Measurements from ENCODE around the gene ADAM29.
"Not testable (repeated sequence)": the region's sequence is repeated elsewhere in the genome, so short reads cannot be mapped to it uniquely, and the experiment has no call there.

Gene ADAM29

GRCh38 chr4:174972911-174973310 is 54.8 kb downstream of the ADAM29 start:
- no peak for DNase-seq

- DNase-seq = no peak
These were observed 55.2 kb downstream of the ADAM29 start for GRCh38 chr4:174973336-174973735.

DNA sequence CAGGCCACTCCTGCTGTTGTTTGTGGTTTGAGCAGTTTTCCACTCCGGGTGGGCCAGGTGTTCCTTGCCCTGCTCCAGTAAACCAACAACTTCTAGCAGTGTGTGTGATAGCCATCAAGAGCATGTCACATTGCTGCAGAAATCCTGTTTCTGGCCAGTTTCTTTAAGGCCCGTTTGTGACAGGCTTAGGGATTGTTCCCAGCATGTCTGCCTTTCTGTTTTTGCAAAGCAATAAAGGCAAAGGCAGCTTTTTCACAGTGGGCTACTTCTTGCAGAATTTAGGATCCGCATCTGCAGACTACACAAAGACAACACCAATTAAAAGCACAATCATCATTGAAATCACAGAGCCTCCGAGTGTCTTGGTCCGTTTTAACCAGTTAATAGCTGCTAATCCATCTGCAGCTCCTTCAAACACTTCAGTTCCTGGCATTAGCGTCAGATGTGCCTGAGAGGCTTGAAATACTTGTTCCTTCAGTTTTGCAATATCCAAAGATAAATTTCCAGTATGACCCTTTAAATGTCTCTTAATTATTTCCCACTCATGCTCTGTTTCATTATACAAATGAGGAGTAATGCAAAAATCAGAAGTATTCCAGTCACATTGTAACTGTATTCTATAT is 65.1 kb downstream of the ADAM29 start:
- DNase-seq = no peak

GRCh38 chr4:174983870-174984269 is 65.7 kb downstream of the ADAM29 start:
- not testable (repeated sequence) for DNase-seq

DNA sequence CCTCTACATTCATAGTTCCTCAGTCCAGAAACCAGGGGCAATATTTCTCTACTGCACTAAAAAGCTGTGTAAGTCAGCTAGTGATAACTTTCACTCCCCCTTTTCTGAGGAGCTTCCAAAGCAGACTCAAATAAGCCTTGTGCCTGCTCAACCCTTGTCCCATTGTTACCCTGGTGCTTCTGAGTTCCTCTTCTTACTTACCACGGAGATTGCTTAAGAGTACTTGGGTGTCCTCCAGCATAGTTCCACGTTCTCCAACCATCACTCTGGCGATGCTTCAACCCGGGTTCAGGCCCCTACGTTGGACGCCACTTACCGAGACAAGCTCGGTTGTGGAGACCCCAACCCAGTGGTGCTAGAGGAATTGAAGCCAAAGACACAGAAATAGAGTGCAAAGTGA is 71.6 kb downstream of the ADAM29 start:
- no peak for DNase-seq

DNA sequence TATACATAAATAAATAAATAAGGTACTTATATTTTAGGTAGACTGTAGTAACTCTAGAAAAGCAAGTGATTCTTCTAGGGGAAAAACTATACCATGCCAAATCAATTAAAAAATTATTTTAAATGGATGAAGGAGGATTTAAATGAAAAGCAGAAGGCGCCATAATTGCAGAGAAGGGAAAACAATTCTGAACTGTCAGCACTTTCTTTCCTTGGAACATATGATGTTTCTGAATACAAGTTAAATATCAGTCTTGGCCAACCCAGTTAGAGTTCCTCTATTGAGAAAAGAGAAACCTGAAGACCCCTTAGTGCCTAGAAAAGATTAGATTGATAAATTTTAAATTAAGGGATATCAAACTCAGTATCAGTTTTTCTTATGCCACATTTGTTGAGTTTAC is 75.8 kb downstream of the ADAM29 start:
- DNase-seq = no peak

DNA sequence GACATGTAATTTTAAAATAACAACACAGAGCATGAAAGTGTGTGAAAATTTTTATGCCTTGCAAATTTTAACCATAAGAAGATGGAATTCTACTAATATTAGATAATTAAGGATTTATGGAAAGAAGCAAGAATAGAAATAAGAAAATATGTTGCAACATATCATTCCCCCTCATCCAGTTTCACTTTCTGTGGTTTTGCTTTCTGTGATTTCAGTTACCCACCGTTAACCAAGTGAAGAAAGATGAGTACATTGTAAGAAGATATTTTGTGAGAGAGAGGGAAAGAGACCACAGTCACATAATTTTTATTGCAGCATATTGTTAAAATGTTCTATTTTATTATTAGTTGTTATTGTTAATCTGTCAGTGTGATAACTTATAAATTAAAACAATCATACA is 77.9 kb downstream of the ADAM29 start:
- no peak for DNase-seq

- no peak for DNase-seq
These were observed 81.2 kb downstream of the ADAM29 start for GRCh38 chr4:174999407-174999806.

- DNase-seq = no peak
These were observed 99.6 kb downstream of the ADAM29 start for GRCh38 chr4:175017751-175018150.

DNA sequence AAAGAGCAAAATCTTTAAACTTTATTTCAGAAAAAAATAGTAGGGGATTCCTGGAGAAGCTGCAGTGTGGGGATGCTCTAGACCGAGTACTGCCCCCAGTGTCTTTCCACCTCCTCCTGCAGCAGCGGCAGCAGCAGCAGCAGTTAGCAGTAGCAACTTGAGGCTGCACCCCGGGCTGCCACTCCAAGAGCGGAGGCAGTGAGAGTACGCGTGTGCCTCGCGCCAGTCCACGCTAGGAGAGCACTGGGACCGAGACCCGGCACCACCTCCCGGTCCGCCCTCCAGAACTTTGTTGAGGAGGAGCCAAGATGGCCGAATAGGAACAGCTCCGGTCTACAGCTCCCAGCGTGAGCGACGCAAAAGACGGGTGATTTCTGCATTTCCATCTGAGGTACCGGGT is 101.3 kb downstream of the ADAM29 start:
- DNase-seq = not testable (repeated sequence)

Measured in activated T-cell treated with anti-CD3 and anti-CD28 coated beads, Interleukin-2, amount 50 U/mL, for 48 hours (primary cell).